Measurements from ENCODE around the gene CCDC171. TPM values are rescaled to one million over a fixed set of nuclear protein-coding genes. Genes with fewer than 3 reads are reported as not detected.

Gene CCDC171
- total RNA-seq, 1 donor from 2014 or later: 2.9 TPM

DNA sequence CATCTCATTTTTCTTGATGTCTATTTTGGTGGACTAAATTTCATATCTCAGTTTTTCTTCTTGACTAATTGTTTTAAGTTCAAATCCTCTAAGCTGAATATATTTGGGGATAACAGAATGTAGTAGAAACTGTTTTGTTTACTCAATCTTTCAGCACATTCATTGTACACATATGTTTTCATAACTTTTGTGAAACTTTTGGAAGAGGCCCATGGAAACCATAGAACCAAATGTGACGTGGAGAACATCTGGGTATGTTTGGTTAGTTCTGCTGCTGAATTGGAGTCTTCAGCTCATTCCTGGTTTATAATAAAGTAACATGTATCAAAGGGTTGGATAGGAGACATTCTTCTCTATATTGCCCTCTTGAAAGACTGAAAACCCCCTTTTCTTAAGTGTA lies 88.4 kb downstream of the CCDC171 start:
- Histone ChIP-seq H3K9me3 (no peaks in the 10 kb centered on the region), H3K27me3 (no peaks in the 10 kb centered on the region), H3K36me3 (no peaks in the 10 kb centered on the region), H3K4me3 (no peak overlapping the region), H3K27ac (no peak overlapping the region), H3K4me1 (no peaks in the 10 kb centered on the region)
- no peak for TF ChIP-seq POLR2AphosphoS5 (IDR thresholded peaks at IDR 0.05; ENCODE audit: insufficient read depth in 1 of 2, low read depth in 1 of 2)
- no peak for TF ChIP-seq POLR2A (IDR thresholded peaks at IDR 0.05)
- TF ChIP-seq, protein P1, sequence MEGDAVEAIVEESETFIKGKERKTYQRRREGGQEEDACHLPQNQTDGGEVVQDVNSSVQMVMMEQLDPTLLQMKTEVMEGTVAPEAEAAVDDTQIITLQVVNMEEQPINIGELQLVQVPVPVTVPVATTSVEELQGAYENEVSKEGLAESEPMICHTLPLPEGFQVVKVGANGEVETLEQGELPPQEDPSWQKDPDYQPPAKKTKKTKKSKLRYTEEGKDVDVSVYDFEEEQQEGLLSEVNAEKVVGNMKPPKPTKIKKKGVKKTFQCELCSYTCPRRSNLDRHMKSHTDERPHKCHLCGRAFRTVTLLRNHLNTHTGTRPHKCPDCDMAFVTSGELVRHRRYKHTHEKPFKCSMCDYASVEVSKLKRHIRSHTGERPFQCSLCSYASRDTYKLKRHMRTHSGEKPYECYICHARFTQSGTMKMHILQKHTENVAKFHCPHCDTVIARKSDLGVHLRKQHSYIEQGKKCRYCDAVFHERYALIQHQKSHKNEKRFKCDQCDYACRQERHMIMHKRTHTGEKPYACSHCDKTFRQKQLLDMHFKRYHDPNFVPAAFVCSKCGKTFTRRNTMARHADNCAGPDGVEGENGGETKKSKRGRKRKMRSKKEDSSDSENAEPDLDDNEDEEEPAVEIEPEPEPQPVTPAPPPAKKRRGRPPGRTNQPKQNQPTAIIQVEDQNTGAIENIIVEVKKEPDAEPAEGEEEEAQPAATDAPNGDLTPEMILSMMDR (IDR thresholded peaks at IDR 0.05): no peak
- intact Hi-C loops (cut with DNase I): no loop called here
- DNase-seq (ENCODE audit: extremely low spot score in 2 of 2): no peak

DNA sequence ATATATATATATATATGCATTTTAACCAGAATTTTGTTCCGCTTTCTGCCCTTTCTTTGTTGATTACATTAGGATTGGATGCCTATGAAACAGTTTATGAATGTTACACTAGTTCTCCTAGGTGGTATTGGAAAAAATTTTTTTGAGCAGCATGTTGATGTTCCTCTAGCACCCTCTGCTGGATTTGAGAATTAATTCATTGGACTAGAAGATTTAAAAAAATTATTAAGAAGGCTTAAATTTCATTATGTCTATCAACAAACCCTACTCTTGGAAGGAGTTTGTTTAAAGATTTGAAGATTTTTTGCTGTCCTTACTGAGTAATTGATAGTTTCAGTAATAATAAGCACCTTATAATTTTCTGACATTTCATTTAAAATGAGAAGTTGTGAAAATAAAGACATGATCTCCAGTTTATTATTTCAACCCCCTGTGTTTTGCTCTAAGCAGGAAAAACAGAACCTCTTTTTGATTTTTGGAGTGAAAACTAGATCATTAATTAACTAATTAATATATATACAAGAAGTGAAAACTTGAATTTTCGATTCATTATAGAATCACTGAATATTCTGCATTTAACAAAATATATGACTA lies 89.6 kb downstream of the CCDC171 start:
- H3K36me3 ChIP-seq: no peaks in the 10 kb centered on the region
- H3K4me1 ChIP-seq: no peaks in the 10 kb centered on the region
- intact Hi-C loops (cut with DNase I): no loop called here
- H3K4me3 ChIP-seq: no peak overlapping the region
- TF ChIP-seq, protein P1 (IDR thresholded peaks at IDR 0.05): peak in 1 of 3 experiments; percentile 5
- TF ChIP-seq POLR2A (IDR thresholded peaks at IDR 0.05): no peak
- H3K9me3 ChIP-seq: no peaks in the 10 kb centered on the region
- no peak for DNase-seq (ENCODE audit: extremely low spot score in 2 of 2)
- H3K27me3 ChIP-seq: no peaks in the 10 kb centered on the region
- no peak overlapping the region for H3K27ac ChIP-seq

DNA sequence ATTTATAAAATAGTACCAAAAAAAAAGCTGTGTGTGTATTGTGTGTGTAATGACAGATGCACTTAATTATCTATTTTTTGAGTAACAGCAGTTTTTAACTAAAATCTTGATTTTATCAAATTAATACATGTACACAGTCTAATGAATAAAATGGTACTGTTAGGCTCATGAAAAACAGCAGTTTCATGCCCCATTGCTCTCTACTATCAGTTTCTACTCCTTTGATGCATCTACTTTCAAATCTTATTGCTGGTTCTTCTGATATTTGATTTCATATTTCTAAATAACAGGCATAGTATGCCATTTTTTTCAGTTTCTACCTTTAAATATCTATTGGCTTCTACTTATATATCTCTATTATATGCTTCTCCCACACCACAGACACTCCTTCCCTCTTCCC lies 117.4 kb downstream of the CCDC171 start:
- Histone ChIP-seq H3K36me3 (no peaks in the 10 kb centered on the region), H3K27me3 (no peaks in the 10 kb centered on the region), H3K4me1 (no peaks in the 10 kb centered on the region), H3K27ac (no peak overlapping the region), H3K4me3 (no peak overlapping the region), H3K9me3 (no peaks in the 10 kb centered on the region)
- intact Hi-C loops (cut with DNase I): no loop called here
- DNase-seq (ENCODE audit: extremely low spot score in 2 of 2): no peak
- TF ChIP-seq, protein P1 (IDR thresholded peaks at IDR 0.05): no peak
- TF ChIP-seq POLR2AphosphoS5 (IDR thresholded peaks at IDR 0.05; ENCODE audit: insufficient read depth in 1 of 2, low read depth in 1 of 2) (no peak), POLR2A (IDR thresholded peaks at IDR 0.05) (no peak)

DNA sequence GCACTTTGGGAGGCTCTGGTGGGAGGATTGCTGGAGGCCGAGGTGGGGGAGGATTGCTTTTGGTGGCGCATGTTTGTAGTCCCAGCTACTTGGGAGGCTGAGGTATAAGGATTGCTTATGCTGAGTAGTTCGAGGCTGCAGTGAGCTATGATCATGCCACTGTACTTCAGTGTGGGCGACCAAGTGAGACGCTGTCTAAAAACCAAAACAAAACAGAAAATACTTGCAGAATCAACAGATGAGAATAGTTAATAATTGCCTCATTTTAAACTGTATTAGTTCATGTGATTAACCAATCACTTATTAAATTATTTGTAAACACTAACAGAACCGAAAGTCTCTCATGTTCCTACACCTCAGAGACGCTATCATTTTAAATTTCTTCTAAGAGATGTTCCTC lies 118.1 kb downstream of the CCDC171 start:
- Histone ChIP-seq H3K27me3 (no peaks in the 10 kb centered on the region), H3K36me3 (no peaks in the 10 kb centered on the region), H3K27ac (no peak overlapping the region), H3K9me3 (no peaks in the 10 kb centered on the region), H3K4me1 (no peaks in the 10 kb centered on the region), H3K4me3 (no peak overlapping the region)
- intact Hi-C loops (cut with DNase I): no loop called here
- no peak for DNase-seq (ENCODE audit: extremely low spot score in 2 of 2)
- TF ChIP-seq POLR2AphosphoS5 (IDR thresholded peaks at IDR 0.05; ENCODE audit: insufficient read depth in 1 of 2, low read depth in 1 of 2) (no peak), POLR2A (IDR thresholded peaks at IDR 0.05) (no peak)
- TF ChIP-seq, protein P1 (IDR thresholded peaks at IDR 0.05): no peak

DNA sequence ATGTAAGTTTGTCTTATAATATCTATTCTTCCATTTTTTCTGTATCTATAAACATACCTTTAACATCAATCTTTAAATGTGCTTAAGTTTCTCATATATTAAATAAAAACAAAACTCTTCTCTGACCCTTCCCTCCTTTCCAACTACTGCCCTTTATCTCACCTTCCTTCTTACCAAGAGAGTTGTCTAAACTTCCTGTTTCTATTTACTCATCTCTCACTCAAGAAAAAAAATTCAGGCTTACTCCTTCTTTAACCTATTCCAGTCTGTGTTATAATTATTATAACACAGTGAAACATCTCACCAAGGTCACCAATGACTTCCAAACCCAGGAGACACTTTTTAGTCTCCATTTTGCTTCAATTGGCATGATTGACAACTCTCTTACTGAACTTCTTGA lies 140.9 kb downstream of the CCDC171 start:
- no peaks in the 10 kb centered on the region for H3K9me3 ChIP-seq
- H3K36me3 ChIP-seq: no peaks in the 10 kb centered on the region
- H3K4me1 ChIP-seq: no peaks in the 10 kb centered on the region
- no peak overlapping the region for H3K4me3 ChIP-seq
- H3K27ac ChIP-seq: no peak overlapping the region
- intact Hi-C loops (cut with DNase I): no loop called here
- DNase-seq (ENCODE audit: extremely low spot score in 2 of 2): no peak
- H3K27me3 ChIP-seq: no peaks in the 10 kb centered on the region
- TF ChIP-seq, protein P1 (IDR thresholded peaks at IDR 0.05): no peak
- TF ChIP-seq POLR2A (IDR thresholded peaks at IDR 0.05) (no peak), POLR2AphosphoS5 (IDR thresholded peaks at IDR 0.05; ENCODE audit: insufficient read depth in 1 of 2, low read depth in 1 of 2) (no peak)
